ENCODE measurements around the gene SEMA6A.

SEMA6A gene

GRCh38 chr5:116507051-116507537, 67.5 kb downstream of the SEMA6A start:
- H3K4me3 ChIP-seq (ENCODE audit: low read depth, low read length), result no peak overlapping the region
- TF ChIP-seq, protein P1, sequence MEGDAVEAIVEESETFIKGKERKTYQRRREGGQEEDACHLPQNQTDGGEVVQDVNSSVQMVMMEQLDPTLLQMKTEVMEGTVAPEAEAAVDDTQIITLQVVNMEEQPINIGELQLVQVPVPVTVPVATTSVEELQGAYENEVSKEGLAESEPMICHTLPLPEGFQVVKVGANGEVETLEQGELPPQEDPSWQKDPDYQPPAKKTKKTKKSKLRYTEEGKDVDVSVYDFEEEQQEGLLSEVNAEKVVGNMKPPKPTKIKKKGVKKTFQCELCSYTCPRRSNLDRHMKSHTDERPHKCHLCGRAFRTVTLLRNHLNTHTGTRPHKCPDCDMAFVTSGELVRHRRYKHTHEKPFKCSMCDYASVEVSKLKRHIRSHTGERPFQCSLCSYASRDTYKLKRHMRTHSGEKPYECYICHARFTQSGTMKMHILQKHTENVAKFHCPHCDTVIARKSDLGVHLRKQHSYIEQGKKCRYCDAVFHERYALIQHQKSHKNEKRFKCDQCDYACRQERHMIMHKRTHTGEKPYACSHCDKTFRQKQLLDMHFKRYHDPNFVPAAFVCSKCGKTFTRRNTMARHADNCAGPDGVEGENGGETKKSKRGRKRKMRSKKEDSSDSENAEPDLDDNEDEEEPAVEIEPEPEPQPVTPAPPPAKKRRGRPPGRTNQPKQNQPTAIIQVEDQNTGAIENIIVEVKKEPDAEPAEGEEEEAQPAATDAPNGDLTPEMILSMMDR (conservative IDR thresholded peaks at IDR 0.05; ENCODE audit: low read depth, low read length), result no peak
- peak; percentile 19 for DNase-seq (ENCODE audit: low read depth)

DNA sequence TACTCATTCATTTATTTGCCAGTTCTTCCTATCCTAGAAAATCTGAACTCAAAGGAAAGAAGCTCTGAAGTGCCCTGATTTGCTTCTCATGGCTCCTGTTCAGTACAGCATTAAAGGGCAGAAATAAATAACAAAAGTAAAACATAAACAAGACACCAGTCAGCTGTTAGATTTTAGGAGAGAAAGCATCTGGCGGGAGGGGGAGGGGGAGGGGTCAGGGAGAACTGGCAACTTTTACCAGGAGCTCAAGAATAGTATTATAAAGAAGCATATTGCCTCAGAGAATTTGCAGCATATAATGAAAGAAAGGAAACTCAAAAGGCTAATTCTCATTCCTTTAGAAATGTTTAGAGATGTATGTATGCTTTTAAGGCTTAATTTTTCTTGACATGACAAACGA, 68.1 kb downstream of the SEMA6A start:
- H3K4me3 ChIP-seq (ENCODE audit: low read depth, low read length), result no peak overlapping the region
- TF ChIP-seq, protein P1 (conservative IDR thresholded peaks at IDR 0.05; ENCODE audit: low read depth, low read length), result no peak
- no peak for DNase-seq (ENCODE audit: low read depth)

DNA sequence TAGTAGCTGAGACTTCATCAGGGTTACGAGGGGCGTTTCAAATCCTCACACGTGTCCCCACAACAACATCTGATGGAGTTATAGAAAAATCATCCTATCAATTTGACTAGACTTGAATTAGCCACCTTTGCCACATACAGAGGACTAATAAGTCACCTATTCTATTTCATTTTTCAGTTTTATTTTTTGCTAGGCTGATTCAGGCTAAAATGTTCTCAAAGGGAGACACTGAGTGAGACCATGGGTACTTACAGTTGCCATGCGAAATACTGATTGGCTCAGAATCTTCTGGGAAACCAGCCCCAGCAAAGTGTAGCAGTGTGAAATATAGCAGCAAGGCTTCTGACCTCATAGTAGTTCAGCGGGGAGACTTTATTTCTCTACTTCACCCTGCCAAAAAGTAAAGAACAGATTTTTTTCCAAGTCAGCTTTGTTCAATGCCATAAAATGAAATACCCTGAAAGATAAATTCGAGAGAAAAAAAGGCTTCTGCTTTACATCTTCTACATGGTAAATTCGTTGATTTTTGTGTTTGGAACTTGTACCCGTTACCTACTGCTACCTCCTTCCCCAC, 69.9 kb downstream of the SEMA6A start:
- no peak overlapping the region for H3K4me3 ChIP-seq (ENCODE audit: low read depth, low read length)
- DNase-seq (ENCODE audit: low read depth), result no peak
- TF ChIP-seq, protein P1 (conservative IDR thresholded peaks at IDR 0.05; ENCODE audit: low read depth, low read length), result no peak

DNA sequence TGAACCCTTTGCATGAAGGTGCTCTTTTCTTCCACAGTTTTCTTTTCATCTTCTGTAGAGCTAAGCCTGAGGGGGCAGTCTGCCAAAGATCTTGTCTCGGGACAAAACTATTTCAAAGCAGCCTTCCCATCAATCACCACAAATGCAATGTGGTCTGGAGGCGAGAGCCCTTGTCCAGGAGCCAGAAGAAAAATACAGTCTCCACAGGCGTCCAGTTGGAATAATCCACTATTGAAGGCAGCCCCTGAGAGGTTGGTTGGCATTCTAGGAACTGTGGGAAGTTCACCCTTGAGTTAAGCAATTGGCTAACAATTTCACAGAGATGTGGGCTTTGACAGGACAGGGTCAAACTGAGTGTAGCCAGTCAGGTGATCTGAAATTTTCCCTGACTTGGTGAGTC, 72.0 kb downstream of the SEMA6A start:
- TF ChIP-seq, protein P1 (conservative IDR thresholded peaks at IDR 0.05; ENCODE audit: low read depth, low read length), result no peak
- no peak overlapping the region for H3K4me3 ChIP-seq (ENCODE audit: low read depth, low read length)
- peak; percentile 84 for DNase-seq (ENCODE audit: low read depth)

- no peak for DNase-seq (ENCODE audit: low read depth)
- TF ChIP-seq, protein P1 (conservative IDR thresholded peaks at IDR 0.05; ENCODE audit: low read depth, low read length), result no peak
- no peak overlapping the region for H3K4me3 ChIP-seq (ENCODE audit: low read depth, low read length)
Measured at GRCh38 chr5:116502138-116502537, 72.5 kb downstream of the SEMA6A start.

GRCh38 chr5:116498503-116499048, 76.0 kb downstream of the SEMA6A start:
- TF ChIP-seq, protein P1 (conservative IDR thresholded peaks at IDR 0.05; ENCODE audit: low read depth, low read length), result no peak
- DNase-seq (ENCODE audit: low read depth), result no peak
- no peak overlapping the region for H3K4me3 ChIP-seq (ENCODE audit: low read depth, low read length)

GRCh38 chr5:116497631-116498030, 77.0 kb downstream of the SEMA6A start:
- no peak for DNase-seq (ENCODE audit: low read depth)
- no peak overlapping the region for H3K4me3 ChIP-seq (ENCODE audit: low read depth, low read length)
- TF ChIP-seq, protein P1 (conservative IDR thresholded peaks at IDR 0.05; ENCODE audit: low read depth, low read length), result peak; percentile 14

All from choroid plexus epithelial cell (primary cell).